ENCODE measurements around the gene WDR90.

The WDR90 gene

GRCh38 chr16:692356-693108, 43.4 kb downstream of the WDR90 start:
- DNase-seq, result no peak

- DNase-seq, result no peak
Observed at GRCh38 chr16:693364-693763, 44.2 kb downstream of the WDR90 start.

- DNase-seq, result no peak
Observed at GRCh38 chr16:693766-694165, 44.6 kb downstream of the WDR90 start.

- DNase-seq, result no peak
Observed at GRCh38 chr16:694187-694862, 45.2 kb downstream of the WDR90 start.

- no peak for DNase-seq
Observed at GRCh38 chr16:694863-695354, 45.7 kb downstream of the WDR90 start.

GRCh38 chr16:695355-696089, 46.4 kb downstream of the WDR90 start:
- peak in 1 of 2 donors; percentile 21 for DNase-seq

- DNase-seq, result no peak
Observed at GRCh38 chr16:698911-699671, 49.9 kb downstream of the WDR90 start.

GRCh38 chr16:700684-701584, 51.8 kb downstream of the WDR90 start:
- no peak for DNase-seq

- no peak for DNase-seq
Observed at GRCh38 chr16:702341-702740, 53.2 kb downstream of the WDR90 start.

GRCh38 chr16:703406-703805, 54.2 kb downstream of the WDR90 start:
- no peak for DNase-seq

GRCh38 chr16:704047-704446, 54.9 kb downstream of the WDR90 start:
- DNase-seq, result no peak

GRCh38 chr16:704552-705380, 55.6 kb downstream of the WDR90 start:
- no peak for DNase-seq

GRCh38 chr16:705431-706188, 56.4 kb downstream of the WDR90 start, which contains the start of gene FBXL16:
TSS of gene FBXL16 (minus strand) at chr16:705801. CDS start at chr16:697405, 8,396 bp downstream.
- no peak for DNase-seq

- DNase-seq, result no peak
Observed at GRCh38 chr16:706189-707061, 57.3 kb downstream of the WDR90 start.

- no peak for DNase-seq
Observed at GRCh38 chr16:707062-707538, 57.9 kb downstream of the WDR90 start.

- DNase-seq, result no peak
Observed at GRCh38 chr16:708019-708418, 58.9 kb downstream of the WDR90 start.

GRCh38 chr16:708959-709358, 59.8 kb downstream of the WDR90 start:
- no peak for DNase-seq

Measured in inflammatory macrophage (primary cell).